ENCODE data around the gene OSBPL3.

Gene OSBPL3

DNA sequence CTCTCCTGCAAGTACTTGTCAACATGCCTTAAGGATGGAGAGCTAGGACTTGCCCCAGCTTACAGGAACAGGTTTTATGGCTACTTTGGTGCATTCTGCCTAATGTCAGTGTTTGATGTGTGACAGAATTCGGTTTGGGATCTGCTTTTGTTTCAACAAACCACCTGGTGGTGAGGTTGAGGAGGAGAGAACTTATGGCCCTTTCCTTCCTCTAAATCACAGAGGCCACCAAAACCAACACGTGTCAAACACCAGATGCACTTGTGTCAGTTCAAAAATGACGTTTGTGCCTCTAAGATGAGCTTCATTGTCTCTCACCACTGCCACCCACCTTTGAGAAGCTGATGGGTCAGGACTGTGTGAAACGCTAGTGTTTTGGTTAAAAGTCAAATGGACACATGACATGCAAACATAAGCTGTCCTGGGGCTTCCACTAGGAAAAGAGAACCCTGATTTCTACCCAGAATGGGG, 83.9 kb downstream of the OSBPL3 start:
- no peak for DNase-seq (ENCODE audit: low spot score)

DNA sequence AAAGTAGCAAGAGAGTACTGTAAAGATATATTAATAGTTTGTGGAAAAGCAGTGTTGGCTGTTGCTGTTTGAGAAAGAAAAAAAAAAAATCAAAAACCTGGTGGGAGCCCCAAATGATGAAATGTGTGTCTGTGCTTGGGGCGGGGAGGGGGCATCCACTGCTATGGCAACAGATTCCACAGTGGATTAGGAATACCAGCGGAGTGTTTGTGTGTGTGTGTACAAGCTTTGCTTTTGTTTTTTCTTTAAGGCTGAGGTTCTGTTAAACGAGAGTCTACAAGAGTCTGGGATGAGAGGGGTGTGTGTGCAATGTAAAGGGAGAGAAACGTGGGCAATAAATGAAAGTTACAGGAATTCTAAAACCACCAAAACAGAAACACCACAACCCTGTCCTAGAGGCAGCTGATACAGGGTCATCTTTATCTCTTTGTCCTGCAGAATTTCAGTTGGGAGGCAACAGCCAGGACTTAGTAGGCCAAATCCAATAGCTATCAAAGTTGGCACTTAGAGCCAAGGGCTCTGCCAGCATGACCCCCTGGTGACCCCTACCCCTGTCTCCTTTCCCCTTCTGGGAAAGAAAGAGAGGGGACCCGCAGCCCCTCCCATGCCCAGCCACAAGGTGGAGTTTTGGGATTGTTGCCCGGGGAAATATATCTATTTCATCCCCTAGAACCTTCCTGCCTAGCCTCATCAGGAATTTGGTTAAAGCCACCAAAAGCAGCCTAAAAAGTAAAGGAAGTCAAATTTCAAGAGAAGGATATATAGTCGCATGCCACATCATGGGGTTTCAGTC, 85.4 kb downstream of the OSBPL3 start:
- no peak for DNase-seq (ENCODE audit: low spot score)

DNA sequence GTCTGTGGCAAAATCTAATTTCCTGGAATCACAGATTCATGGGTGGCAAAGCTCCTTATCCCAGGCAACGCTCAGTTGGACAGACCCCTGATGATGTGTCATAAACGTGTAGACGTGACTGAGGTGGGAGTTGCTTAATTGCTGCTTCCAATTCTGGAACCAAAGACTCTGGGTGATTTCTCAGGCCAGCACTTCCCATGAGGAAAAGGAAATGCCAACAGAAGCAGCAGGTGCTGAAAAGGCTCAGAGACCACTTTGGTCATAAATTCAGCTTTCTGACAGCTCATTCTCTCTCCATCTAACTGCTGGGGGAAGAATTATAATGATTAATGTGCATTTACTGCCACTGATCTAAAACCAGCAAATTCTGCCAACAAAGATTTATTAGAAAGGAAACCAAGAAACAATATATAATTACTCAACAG, 88.7 kb downstream of the OSBPL3 start:
- DNase-seq (ENCODE audit: low spot score): no peak

DNA sequence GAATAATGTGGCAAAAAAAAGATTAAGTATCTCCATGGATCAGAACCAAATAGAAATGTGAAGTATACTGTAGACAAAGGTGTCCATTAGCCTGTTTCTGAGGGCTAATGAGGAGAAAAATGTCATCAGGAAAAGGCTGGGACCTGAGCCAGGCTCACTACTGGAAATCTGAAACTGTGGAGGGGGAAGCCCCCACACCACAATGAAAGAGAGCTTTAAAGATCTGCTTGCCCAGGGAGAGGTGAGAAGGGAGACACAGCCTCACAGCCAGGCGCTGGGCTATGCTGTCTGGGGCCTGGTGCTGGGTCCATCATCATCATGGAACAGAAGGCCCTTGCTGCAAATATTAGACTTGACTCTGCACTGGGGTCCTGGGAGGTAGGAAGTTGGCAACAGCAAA, 90.4 kb downstream of the OSBPL3 start:
- no peak for DNase-seq (ENCODE audit: low spot score)

GRCh38 chr7:24888653-24889052, 91.3 kb downstream of the OSBPL3 start:
- no peak for DNase-seq (ENCODE audit: low spot score)

DNA sequence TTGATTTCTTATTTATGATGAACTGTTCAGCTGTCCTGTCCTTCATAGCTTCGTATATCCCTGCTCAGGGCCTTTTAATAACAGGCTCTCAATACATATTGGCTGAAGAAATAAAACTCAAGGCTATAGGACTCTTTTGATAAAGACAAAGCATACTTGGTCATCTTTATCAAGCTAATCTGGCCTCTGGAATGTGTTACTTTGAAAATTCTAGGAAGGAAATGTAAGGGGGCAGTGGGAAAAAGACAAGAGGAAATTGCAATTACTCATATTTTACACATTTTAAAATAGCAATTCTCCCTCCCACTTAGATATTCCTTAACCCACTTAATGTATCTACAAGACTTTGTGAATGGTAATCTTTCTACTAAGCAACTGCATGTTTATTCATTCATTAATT, 94.3 kb downstream of the OSBPL3 start:
- no peak for DNase-seq (ENCODE audit: low spot score)

DNA sequence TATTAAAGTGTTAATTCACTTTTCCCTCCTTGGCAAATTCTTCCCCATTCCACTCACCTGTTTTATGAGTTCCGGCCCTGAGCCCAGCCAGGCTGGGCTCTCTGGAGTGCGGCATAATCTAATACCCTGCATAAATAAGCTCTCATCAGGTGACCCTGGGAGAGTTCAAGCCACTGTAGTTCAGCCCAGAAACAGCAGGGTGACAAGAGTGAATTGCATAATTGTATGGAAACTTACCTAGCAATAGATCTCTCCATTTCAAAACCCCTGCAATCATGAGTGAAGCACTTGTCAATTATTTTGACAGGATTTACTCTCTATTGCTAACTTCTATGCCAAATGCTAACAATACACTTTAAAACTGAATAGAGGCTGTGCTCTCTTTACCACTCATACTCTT, 94.7 kb downstream of the OSBPL3 start:
- DNase-seq (ENCODE audit: low spot score): no peak

- no peak for DNase-seq (ENCODE audit: low spot score)
Measured at GRCh38 chr7:24884401-24884800, 95.6 kb downstream of the OSBPL3 start.

GRCh38 chr7:24883622-24884013, 96.4 kb downstream of the OSBPL3 start:
- no peak for DNase-seq (ENCODE audit: low spot score)

DNA sequence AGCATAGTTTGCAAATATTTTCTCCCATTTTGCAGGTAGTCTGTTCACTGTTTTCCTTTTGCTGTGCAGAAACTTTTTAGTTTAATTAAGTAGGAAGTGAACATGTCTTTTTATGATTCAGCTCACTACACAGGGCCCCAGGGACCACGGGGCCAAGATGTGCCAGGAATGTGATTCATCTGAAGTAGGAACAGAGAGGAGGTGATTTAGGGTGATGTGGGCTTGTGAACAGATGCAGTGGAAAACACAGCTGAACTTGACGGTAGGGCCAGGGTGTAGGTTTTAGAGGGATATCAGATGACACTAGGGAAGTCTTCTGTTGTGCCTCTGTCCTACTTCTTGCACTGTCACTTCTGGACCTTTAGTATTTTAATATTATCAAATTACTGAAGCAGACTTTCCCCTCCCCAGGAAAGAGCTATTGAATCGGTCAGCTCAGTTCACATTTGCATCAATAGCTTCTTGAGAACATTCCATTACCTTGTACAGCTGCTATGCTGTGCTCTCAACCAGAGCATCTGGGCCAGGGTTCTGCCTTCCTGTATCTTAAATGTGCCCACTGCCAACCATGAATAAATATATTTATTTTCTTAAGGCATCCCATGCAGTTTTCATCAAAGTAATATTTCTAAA, 96.9 kb downstream of the OSBPL3 start:
- no peak for DNase-seq (ENCODE audit: low spot score)

GRCh38 chr7:24881623-24882022, 98.4 kb downstream of the OSBPL3 start:
- no peak for DNase-seq (ENCODE audit: low spot score)

GRCh38 chr7:24880886-24881285, 99.1 kb downstream of the OSBPL3 start:
- no peak for DNase-seq (ENCODE audit: low spot score)

GRCh38 chr7:24879291-24879690, 100.7 kb downstream of the OSBPL3 start:
- DNase-seq (ENCODE audit: low spot score): no peak

DNA sequence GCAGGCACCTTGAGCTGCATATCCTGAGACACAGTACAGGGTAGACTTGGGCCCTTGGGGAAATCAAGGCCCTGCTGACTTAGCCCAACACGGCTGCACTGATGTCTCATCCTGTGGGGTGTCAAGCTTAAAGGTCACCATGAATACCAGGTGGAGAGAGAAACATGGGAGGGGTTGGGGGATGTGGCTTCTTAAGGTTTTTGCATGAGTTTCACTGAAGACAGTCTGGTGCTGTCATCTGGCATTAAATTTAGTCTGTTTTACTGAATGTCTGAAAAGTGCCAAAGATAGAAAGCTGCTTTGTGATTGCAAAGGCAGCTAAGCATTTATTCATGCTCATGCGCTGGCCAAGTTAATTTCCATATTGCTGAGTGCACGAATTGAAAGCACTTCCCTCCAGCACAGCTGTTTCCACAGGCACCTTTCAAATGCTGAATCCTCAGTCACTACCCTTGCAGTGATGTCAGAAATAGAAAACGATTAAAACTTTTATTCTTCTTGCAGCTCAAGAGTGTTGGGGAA, 102.1 kb downstream of the OSBPL3 start:
- DNase-seq (ENCODE audit: low spot score): peak; percentile 26

- no peak for DNase-seq (ENCODE audit: low spot score)
Measured at GRCh38 chr7:24874791-24875190, 105.2 kb downstream of the OSBPL3 start.

DNA sequence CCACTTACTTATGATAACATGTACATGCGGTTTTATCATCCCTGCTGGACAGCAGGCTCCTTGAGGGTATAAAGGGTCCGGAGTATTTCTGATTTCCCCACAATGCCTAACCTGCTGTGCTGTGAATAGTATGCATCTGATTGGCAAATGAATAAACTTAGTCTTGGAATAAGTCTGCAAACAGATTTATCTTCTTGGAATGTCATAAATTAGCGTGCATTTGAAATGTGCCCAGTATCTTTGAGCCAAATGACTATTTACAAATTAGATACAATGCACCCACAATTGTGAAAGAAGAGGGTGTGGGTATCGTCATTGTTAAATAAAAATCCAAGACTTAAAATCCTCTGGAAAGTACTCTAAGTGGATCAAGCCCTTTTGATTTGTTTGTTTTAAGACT, 106.0 kb downstream of the OSBPL3 start:
- no peak for DNase-seq (ENCODE audit: low spot score)

DNA sequence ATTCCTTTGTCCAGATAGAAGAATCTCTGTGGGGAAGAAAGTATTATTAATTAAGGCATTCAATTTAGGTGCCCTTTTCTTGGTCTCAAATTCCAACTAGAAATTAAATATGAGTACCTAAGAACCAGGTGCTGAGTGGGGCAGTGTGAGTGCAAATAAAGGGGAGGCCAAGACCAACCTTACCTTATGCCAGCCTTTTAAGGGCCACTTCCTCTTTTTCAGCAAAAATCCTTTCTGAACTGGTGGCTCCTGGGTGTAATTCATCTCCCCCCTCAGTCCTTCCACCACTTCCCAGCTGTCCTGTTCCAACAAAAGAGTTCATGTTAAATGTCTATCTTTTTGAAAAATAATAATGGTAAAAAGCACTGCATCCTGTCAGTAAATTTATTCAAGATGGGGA, 108.2 kb downstream of the OSBPL3 start:
- no peak for DNase-seq (ENCODE audit: low spot score)

DNA sequence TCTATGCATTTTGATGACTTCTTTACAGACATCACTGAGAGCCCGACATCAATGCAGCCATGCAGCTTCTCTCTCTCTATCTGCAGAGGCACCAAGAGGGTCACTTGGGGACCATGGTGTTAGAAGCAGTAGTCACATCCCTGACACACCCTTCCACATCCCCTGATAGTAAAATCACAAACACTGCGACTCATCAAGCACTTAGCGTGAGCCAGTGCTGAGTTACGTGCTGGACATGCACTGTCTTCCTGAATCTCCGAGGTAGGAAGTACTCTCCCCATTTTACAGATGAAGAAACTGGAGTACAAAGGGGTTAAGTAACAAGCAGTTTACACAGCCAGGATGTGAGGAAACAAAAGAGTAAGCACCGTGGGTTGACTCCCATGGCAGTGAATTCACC, 109.2 kb downstream of the OSBPL3 start:
- no peak for DNase-seq (ENCODE audit: low spot score)

DNA sequence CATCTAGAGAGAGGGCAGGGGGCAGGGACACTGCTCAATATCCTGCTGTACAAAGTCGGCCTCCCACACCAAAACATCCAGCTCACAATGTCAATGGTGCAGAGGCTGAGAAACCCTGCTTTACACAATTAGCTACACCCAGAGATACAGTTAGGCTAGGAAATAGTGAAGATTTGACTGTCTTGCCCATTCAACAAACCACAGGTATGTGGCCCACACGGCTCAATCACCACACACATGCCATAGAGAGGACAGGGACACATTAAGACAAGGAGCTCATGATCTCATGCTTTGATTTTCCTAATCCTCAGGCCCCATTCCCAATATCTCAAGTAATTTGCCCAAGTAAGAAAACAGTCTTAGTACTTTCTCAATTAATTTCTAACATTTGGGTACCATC, 110.4 kb downstream of the OSBPL3 start:
- DNase-seq (ENCODE audit: low spot score): no peak

- DNase-seq (ENCODE audit: low spot score): no peak
Measured at GRCh38 chr7:24868741-24869140, 111.2 kb downstream of the OSBPL3 start.

GRCh38 chr7:24866004-24866615, 113.9 kb downstream of the OSBPL3 start:
- DNase-seq (ENCODE audit: low spot score): no peak

DNA sequence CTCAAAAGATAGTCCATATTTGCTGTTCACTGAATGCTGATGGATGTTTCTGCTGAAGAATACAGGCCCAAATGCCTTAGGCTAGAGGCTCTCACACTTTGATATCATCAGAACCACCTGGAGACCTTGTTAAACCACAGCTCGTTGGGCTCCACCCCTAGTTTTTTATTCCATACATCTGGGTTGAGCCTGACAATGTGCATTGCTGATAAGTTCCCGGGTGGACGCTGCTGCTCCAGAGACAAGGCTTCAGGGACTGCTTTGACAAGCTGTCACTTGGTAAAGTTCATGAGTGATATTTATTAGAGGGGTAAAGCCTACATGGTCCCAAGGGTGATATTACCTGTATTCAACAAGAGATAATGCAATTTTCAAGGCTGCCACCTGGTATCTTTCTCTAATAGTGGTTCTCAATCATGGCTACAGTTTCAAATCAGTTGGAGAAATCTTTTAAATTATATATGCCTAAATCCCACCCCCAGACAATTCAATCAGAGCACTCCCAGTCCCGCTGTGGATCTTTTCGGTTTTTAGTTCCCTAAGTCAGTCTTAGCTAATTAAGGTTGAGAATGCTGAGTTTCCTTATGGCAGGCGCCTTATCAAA, 115.7 kb downstream of the OSBPL3 start:
- DNase-seq (ENCODE audit: low spot score): no peak

DNA sequence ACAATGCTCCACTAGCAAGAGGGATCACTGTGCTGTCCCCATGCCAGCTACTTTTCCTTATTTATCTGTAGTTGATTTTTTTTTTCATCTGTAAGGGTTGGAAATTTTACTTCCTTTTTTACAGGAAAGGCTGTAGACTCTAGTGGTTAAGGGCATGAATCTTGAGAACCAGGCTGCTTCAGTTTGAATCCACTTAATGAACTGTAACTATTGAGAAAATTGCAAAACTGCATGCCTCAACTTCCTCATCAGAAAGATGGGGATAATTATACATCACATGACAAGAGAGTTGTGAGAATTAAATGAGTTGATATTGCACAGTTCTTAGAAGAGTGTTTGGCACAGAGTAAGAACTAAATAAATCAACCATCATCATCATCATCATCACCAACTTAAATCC, 116.4 kb downstream of the OSBPL3 start:
- DNase-seq (ENCODE audit: low spot score): no peak
